ENCODE data around the gene ASTN2. TPM values are rescaled to one million over a fixed set of nuclear protein-coding genes. Genes with fewer than 3 reads are reported as not detected.

ASTN2 gene
- total RNA-seq, 4 donors from 2014 or later, result 3.0 to 7.0 (median 5.2) TPM

- 60 to 94% methylated on average over 1 of the region's 1 CpG for WGBS, 2 donors (ENCODE audit: low coverage in 1 of 2)
- no peak for DNase-seq
- in situ Hi-C loops (cut with MboI; ENCODE audit: low pct_ligation_motif_present in 1 of 4, low pct_unique_long_range_greater_than_20kb in 1 of 4, low sequenced_read_pairs in 3 of 4), result no loop called here
- H3K4me3 ChIP-seq, result no peak overlapping the region
- no peak for TF ChIP-seq EP300 (IDR thresholded peaks at IDR 0.05; ENCODE audit: low read depth)
- no peak for TF ChIP-seq POLR2AphosphoS5 (IDR thresholded peaks at IDR 0.05)
- no peak for TF ChIP-seq CTCF (IDR thresholded peaks at IDR 0.05)
- H3K9me3 ChIP-seq, result no peaks in the 10 kb centered on the region
- intact Hi-C loops (cut with DNase I; ENCODE audit: low total_unique reads), result no loop called here
- no peak overlapping the region for H3K27ac ChIP-seq
- H3K4me1 ChIP-seq, result peaks cover 0 to 6% (median 0%) of the 10 kb centered on the region in 4 donors
- H3K27me3 ChIP-seq, result no peaks in the 10 kb centered on the region
- no peaks in the 10 kb centered on the region for H3K36me3 ChIP-seq
Measured at GRCh38 chr9:116479056-116479544, 935.8 kb downstream of the ASTN2 start.

- intact Hi-C loops (cut with DNase I; ENCODE audit: low total_unique reads), result no loop called here
- Histone ChIP-seq H3K9me3 (no peaks in the 10 kb centered on the region), H3K36me3 (no peaks in the 10 kb centered on the region), H3K4me3 (no peak overlapping the region), H3K27me3 (no peaks in the 10 kb centered on the region), H3K27ac (no peak overlapping the region), H3K4me1 (peaks cover 0 to under 1% (median 0%) of the 10 kb centered on the region in 4 donors)
- no peak for TF ChIP-seq POLR2A (IDR thresholded peaks at IDR 0.05)
- no peak for TF ChIP-seq POLR2AphosphoS5 (IDR thresholded peaks at IDR 0.05)
- no peak for TF ChIP-seq CTCF (IDR thresholded peaks at IDR 0.05)
- no peak for TF ChIP-seq EP300 (IDR thresholded peaks at IDR 0.05; ENCODE audit: low read depth)
- DNase-seq, result no peak
- in situ Hi-C loops (cut with MboI; ENCODE audit: low pct_ligation_motif_present in 1 of 4, low pct_unique_long_range_greater_than_20kb in 1 of 4, low sequenced_read_pairs in 3 of 4), result no loop called here
- 80 to 87% methylated on average over 3 to 4 of the region's 4 CpGs for WGBS, 2 donors (ENCODE audit: low coverage in 1 of 2)
Measured at GRCh38 chr9:116477584-116478141, 937.2 kb downstream of the ASTN2 start.

- H3K9me3 ChIP-seq, result no peaks in the 10 kb centered on the region
Measured at GRCh38 chr9:116476935-116477381, 937.9 kb downstream of the ASTN2 start.

GRCh38 chr9:116476002-116476401 is 938.9 kb downstream of the ASTN2 start:
- in situ Hi-C loops (cut with MboI; ENCODE audit: low pct_ligation_motif_present in 1 of 4, low pct_unique_long_range_greater_than_20kb in 1 of 4, low sequenced_read_pairs in 3 of 4), result no loop called here
- WGBS, 2 donors (ENCODE audit: low coverage in 1 of 2), result 88 to 90% methylated on average over 2 to 6 of the region's 6 CpGs
- no peak for TF ChIP-seq POLR2A (IDR thresholded peaks at IDR 0.05)
- TF ChIP-seq POLR2AphosphoS5 (IDR thresholded peaks at IDR 0.05), result no peak
- no peak for TF ChIP-seq CTCF (IDR thresholded peaks at IDR 0.05)
- no peak for TF ChIP-seq EP300 (IDR thresholded peaks at IDR 0.05; ENCODE audit: low read depth)
- Histone ChIP-seq H3K27ac (no peak overlapping the region), H3K36me3 (no peaks in the 10 kb centered on the region), H3K27me3 (no peaks in the 10 kb centered on the region), H3K4me1 (peaks cover 0 to 5% (median 4%) of the 10 kb centered on the region in 4 donors), H3K4me3 (no peak overlapping the region), H3K9me3 (no peaks in the 10 kb centered on the region)
- DNase-seq, result no peak
- intact Hi-C loops (cut with DNase I; ENCODE audit: low total_unique reads), result no loop called here

More at GRCh38 chr9:116476935-116477381, 937.9 kb downstream of the ASTN2 start:
- Histone ChIP-seq H3K4me3 (no peak overlapping the region), H3K27ac (no peak overlapping the region), H3K4me1 (no peaks in the 10 kb centered on the region), H3K36me3 (no peaks in the 10 kb centered on the region), H3K27me3 (no peaks in the 10 kb centered on the region)
- 69% methylated on average over 10 of the region's 10 CpGs; no CpG with 5 or more reads in 1 of the 2 donors for WGBS, 2 donors (ENCODE audit: low coverage in 1 of 2)
- no peak for TF ChIP-seq CTCF (IDR thresholded peaks at IDR 0.05)
- in situ Hi-C loops (cut with MboI; ENCODE audit: low pct_ligation_motif_present in 1 of 4, low pct_unique_long_range_greater_than_20kb in 1 of 4, low sequenced_read_pairs in 3 of 4) (no loop called here), intact Hi-C loops (cut with DNase I; ENCODE audit: low total_unique reads) (no loop called here)
- no peak for DNase-seq

Data from transverse colon (tissue), 4 donors.